HepG2 (cell line): ENCODE data around the gene ALX3. TPM values are rescaled to one million over a fixed set of nuclear protein-coding genes. Genes with fewer than 3 reads are reported as not detected.

Experiments used
- CERS6 ChIP-seq: sonication (generic); formaldehyde crosslinking; IDR thresholded peaks from 2 replicates; pipeline ENCODE4 v1.5.0; 2020; ENCODE audit warnings: missing genetic modification reagents
- HDAC2 ChIP-seq: sonication (generic); formaldehyde crosslinking; IDR thresholded peaks from 2 replicates; pipeline ENCODE4 v1.4.0; 2020; ENCODE audit warnings: missing genetic modification reagents
- HNF1A ChIP-seq, 2 experiments: sonication (generic) in 1 of 2; formaldehyde crosslinking in 1 of 2; IDR thresholded peaks; 2 replicates each; pipeline versions ENCODE4 v1.4.0 to v1.6.1; 2016 to 2020; ENCODE audit warnings: borderline replicate concordance in 1 of 2, low read depth in 1 of 2, mild to moderate bottlenecking in 1 of 2, missing genetic modification reagents in 1 of 2
- MLXIP ChIP-seq: sonication (generic); formaldehyde crosslinking; IDR thresholded peaks from 2 replicates; pipeline ENCODE4 v1.9.0; 2021; ENCODE audit warnings: missing genetic modification reagents, borderline replicate concordance
- MZF1 ChIP-seq: sonication (generic); formaldehyde crosslinking; IDR thresholded peaks from 2 replicates; pipeline ENCODE4 v1.8.1; 2023; ENCODE audit warnings: mild to moderate bottlenecking, missing genetic modification reagents, borderline replicate concordance
- NFATC3 ChIP-seq: sonication (generic); formaldehyde crosslinking; IDR thresholded peaks from 2 replicates; pipeline ENCODE4 v1.5.1; 2020; ENCODE audit warnings: mild to moderate bottlenecking, missing genetic modification reagents
- ZFP41 ChIP-seq: sonication (generic); formaldehyde crosslinking; IDR thresholded peaks from 2 replicates; pipeline ENCODE4 v1.4.0; 2020; ENCODE audit warnings: mild to moderate bottlenecking, missing genetic modification reagents, borderline replicate concordance
- ZFX ChIP-seq: sonication (generic); formaldehyde crosslinking; IDR thresholded peaks from 2 replicates; pipeline ENCODE4 v1.4.0; 2020; ENCODE audit warnings: mild to moderate bottlenecking, low read depth, missing genetic modification reagents, moderate library complexity
- ZNF225 ChIP-seq: sonication (generic); formaldehyde crosslinking; IDR thresholded peaks from 2 replicates; pipeline ENCODE4 v1.4.0; 2020; ENCODE audit warnings: mild to moderate bottlenecking, missing genetic modification reagents
- ZNF253 ChIP-seq: sonication (generic); formaldehyde crosslinking; IDR thresholded peaks from 2 replicates; pipeline ENCODE4 v1.8.0; 2022; ENCODE audit warnings: mild to moderate bottlenecking, missing genetic modification reagents, borderline replicate concordance
- ZNF276 ChIP-seq: sonication (generic); formaldehyde crosslinking; IDR thresholded peaks from 2 replicates; pipeline ENCODE4 v1.4.0; 2020; ENCODE audit warnings: mild to moderate bottlenecking, low read depth, missing genetic modification reagents
- ZNF800 ChIP-seq: sonication (generic); formaldehyde crosslinking; IDR thresholded peaks from 2 replicates; pipeline ENCODE4 v1.4.0; 2020; ENCODE audit warnings: missing genetic modification reagents
- ZSCAN5A ChIP-seq: sonication (generic); formaldehyde crosslinking; IDR thresholded peaks from 2 replicates; pipeline ENCODE4 v1.8.0; 2022; ENCODE audit warnings: mild to moderate bottlenecking, missing genetic modification reagents, borderline replicate concordance
- polyA plus RNA-seq, 8 experiments: library from polyadenylated mRNA; depleted of rRNA in 3 of 8; stranded (reverse) in 7 of 8; unstranded in 1 of 8; fragments of >200 nt; fragmentation: Illumina TruSeq in 4 of 8; extraction: Trizol in 4 of 8; gene quantifications; 2 replicates each; pipeline versions ENCODE4 v1.2.1 to v1.2.3, GENCODE V29; 2011 to 2016; ENCODE audit warnings: low read depth in 4 of 8, missing spikeins in 1 of 8, mixed read lengths in 1 of 8; ENCODE audit not compliant: insufficient read depth in 1 of 8
- total RNA-seq, 5 experiments: library from RNA; depleted of rRNA; stranded (reverse); fragments of >200 nt; fragmentation: Illumina TruSeq; extraction: Trizol; gene quantifications; 2 replicates each; pipeline ENCODE4 v1.2.3, GENCODE V29; 2016; ENCODE audit warnings: low read depth in 1 of 5

The ALX3 gene
- total and polyA plus RNA-seq, 2 of the 13 experiments (the other 11 are each of a cell fraction or from before 2014, with no cell fraction given) = not detected

GRCh38 chr1:110034451-110035235 is 35.8 kb downstream of the ALX3 start, which contains the start of gene STRIP1 (continued):
- TF ChIP-seq NFATC3 (CRISPR knock-in tag) (no peak), MLXIP (CRISPR knock-in tag) (0 out of 2 replicates have a peak, but pooled peaks have one; percentile 39), ZSCAN5A (CRISPR knock-in tag) (no peak), HDAC2 (CRISPR knock-in tag) (no peak), HNF1A (IDR thresholded peaks at IDR 0.05; ENCODE audit: low read depth) (no peak), HNF1A (CRISPR knock-in tag; IDR thresholded peaks at IDR 0.05; ENCODE audit: borderline replicate concordance) (no peak; the same call in 1 of the 2 replicates), ZNF253 (no peak), ZNF225 (CRISPR knock-in tag) (0 out of 2 replicates have a peak, but pooled peaks have one; percentile 60), ZFP41 (CRISPR knock-in tag) (no peak), ZNF276 (CRISPR knock-in tag) (no peak), MZF1 (CRISPR knock-in tag) (no peak), ZNF800 (CRISPR knock-in tag) (no peak; the same call in 1 of the 2 replicates), ZFX (CRISPR knock-in tag) (peak; percentile 86), CERS6 (CRISPR knock-in tag) (no peak)
